T-helper 2 cell treated with Interferon-gamma antibody and Interleukin-4, amounts not matched to agents 100 ng/mL and 5 ng/mL, for 36 hours (primary cell): ENCODE measurements around the gene FAM227A. TPM values are rescaled to one million over a fixed set of nuclear protein-coding genes. Genes with fewer than 3 reads are reported as not detected.
"Not testable (repeated sequence)": the region's sequence is repeated elsewhere in the genome, so short reads cannot be mapped to it uniquely, and the experiment has no call there.

ENCODE experiments used
- intact Hi-C: fragments of 100-400 bp; cut with micrococcal nuclease; formaldehyde crosslinking; loops from one replicate; pipeline ENCODE4 v1.15.1; 2023
- total RNA-seq: library from RNA; stranded (reverse); gene quantifications from 2 replicates; pipeline ENCODE4 v1.2.3, GENCODE V29; 2022

The FAM227A gene
- total RNA-seq, 1 donor from 2014 or later = 0.11 TPM

GRCh38 chr22:38612217-38613006 is 43.8 kb downstream of the FAM227A start:
- intact Hi-C loops = no loop called here

GRCh38 chr22:38611559-38611958 is 44.6 kb downstream of the FAM227A start:
- intact Hi-C loops = no loop called here

GRCh38 chr22:38610234-38610633 is 46.0 kb downstream of the FAM227A start:
- intact Hi-C loops = no loop called here

GRCh38 chr22:38608992-38609750 is 47.0 kb downstream of the FAM227A start:
- intact Hi-C loops = no loop called here

GRCh38 chr22:38607680-38608079 is 48.5 kb downstream of the FAM227A start:
- intact Hi-C loops = no loop called here

GRCh38 chr22:38602166-38602565 is 54.0 kb downstream of the FAM227A start:
- intact Hi-C loops = no loop called here

GRCh38 chr22:38601221-38601764 is 54.9 kb downstream of the FAM227A start:
- intact Hi-C loops = no loop called here

- intact Hi-C loops = no loop called here
These were observed 56.7 kb downstream of the FAM227A start for GRCh38 chr22:38599466-38599865.

- intact Hi-C loops = not testable (repeated sequence)
These were observed 73.3 kb downstream of the FAM227A start for GRCh38 chr22:38582923-38583322.

GRCh38 chr22:38578505-38578904 is 77.7 kb downstream of the FAM227A start:
- intact Hi-C loops = no loop called here

- intact Hi-C loops = loop anchor here (5.0 kb wide), 5 partner anchors 135 to 520 kb away; partner anchors contain the start of genes CSNK1E and GTPBP1
These were observed 84.1 kb downstream of the FAM227A start for GRCh38 chr22:38572065-38572464.

- intact Hi-C loops = loop anchor here (5.0 kb wide), 5 partner anchors 136 to 519 kb away; partner anchors contain the start of genes CSNK1E and GTPBP1
These were observed 85.3 kb downstream of the FAM227A start for GRCh38 chr22:38570779-38571364.

GRCh38 chr22:38569972-38570778 is 86.0 kb downstream of the FAM227A start, which contains the start of gene DMC1:
DMC1 (minus strand) TSS chr22:38570183; CDS start chr22:38568256, 1,927 bp downstream.
- intact Hi-C loops = loop anchor here (1.0 to 5.0 kb wide), 6 partner anchors 65 to 518 kb away; partner anchors contain the start of genes CSNK1E and GTPBP1

GRCh38 chr22:38569181-38569971 is 86.8 kb downstream of the FAM227A start:
- intact Hi-C loops = loop anchor here (1.0 kb wide), 1 partner anchor 64 kb away; no protein-coding TSS in a partner anchor

- intact Hi-C loops = no loop called here
These were observed 88.5 kb downstream of the FAM227A start for GRCh38 chr22:38567531-38568285.

GRCh38 chr22:38566726-38567504 is 89.3 kb downstream of the FAM227A start:
- intact Hi-C loops = no loop called here

GRCh38 chr22:38565441-38565840 is 90.8 kb downstream of the FAM227A start:
- intact Hi-C loops = no loop called here

GRCh38 chr22:38564669-38565068 is 91.5 kb downstream of the FAM227A start:
- intact Hi-C loops = no loop called here
